A172 (cell line): ENCODE measurements around the gene RNASEL. TPM values are rescaled to one million over a fixed set of nuclear protein-coding genes. Genes with fewer than 3 reads are reported as not detected.
"Not testable (repeated sequence)": the region's sequence is repeated elsewhere in the genome, so short reads cannot be mapped to it uniquely, and the experiment has no call there.

Experiments used
- DNase-seq: peaks from one replicate; pipeline ENCODE4 v3.0.0-alpha.2; 2015; ENCODE audit warnings: low spot score
- total RNA-seq: library from RNA; depleted of rRNA; stranded (reverse); fragments of >200 nt; shearing (Covaris generic); gene quantifications from 2 replicates; pipeline ENCODE4 v1.2.3, GENCODE V29; 2014; rRNA removed

The RNASEL gene
- total RNA-seq, 1 experiment from 2014 or later = 16.7 TPM

DNA sequence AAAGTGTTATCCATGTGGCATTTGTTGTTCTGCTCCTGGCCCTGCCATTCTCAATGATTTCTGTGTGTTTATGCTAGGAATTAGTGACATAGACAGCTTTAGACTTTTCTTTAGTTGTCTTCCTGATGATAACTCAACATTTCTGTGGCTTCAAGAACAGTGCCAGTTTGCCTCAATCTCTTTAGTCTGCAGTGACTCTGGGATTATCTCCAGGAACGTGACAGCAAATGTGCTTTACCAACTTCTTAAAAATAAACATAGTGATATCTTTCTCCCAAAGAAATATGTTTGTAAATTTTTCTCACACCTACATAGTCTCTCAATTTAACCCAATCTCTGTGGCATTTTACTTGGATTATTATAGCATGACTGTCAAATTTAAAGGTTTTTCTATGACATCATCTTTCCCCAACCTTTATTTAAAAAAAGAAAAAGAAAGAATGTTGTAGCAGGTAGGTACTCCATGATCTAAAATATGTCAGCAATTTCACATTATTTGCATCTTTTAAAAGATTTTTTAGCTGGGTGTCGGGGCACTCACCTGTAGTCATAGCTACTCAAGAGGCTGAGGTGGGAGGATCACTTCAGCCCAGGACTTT, 24.6 kb downstream of the RNASEL start:
- no peak for DNase-seq

- no peak for DNase-seq
Measured at GRCh38 chr1:182563095-182563494, 26.0 kb downstream of the RNASEL start.

- DNase-seq = no peak
Measured at GRCh38 chr1:182561456-182561855, 27.6 kb downstream of the RNASEL start.

- DNase-seq = no peak
Measured at GRCh38 chr1:182560392-182560984, 28.6 kb downstream of the RNASEL start.

- DNase-seq = peak; percentile 48
Measured at GRCh38 chr1:182556279-182556678, 32.8 kb downstream of the RNASEL start.

DNA sequence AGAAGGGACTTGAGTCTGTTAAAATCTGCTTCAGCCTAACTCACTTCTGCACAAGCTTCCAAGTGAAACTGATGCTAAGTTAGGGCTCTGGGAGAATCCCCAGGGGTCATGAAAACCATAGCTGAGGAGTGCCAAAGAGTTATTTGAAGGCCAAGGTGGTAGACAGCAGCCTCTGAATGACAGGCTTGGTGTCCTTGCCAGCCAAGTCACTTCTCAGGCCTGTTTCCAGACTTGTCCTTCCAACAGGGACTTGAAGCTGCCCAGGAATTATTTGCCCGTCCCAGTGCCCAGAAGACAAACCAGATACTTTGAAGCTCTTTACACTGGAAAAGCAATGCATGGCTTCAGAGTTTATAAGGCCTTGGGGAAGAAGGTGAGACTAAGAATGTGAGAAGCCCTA, 33.6 kb downstream of the RNASEL start:
- no peak for DNase-seq

DNA sequence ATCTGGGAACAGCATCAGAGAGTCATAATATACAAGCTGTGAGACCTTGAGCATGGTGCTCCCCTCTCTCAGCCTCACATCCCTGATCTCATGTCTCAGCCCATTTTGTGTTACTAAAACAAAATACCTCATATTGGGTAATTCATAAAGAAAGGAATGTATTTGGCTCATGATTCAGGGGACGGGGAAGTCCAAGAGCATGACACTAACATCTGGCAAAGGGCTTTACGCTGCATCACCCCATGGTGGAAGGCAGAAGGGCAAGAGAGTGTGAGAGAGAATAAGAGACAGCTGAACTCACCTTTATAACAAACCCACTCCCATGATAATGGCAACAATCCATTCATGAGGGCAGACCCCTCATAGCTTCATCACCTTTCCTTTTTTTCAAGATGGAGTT, 36.5 kb downstream of the RNASEL start:
- DNase-seq = no peak

DNA sequence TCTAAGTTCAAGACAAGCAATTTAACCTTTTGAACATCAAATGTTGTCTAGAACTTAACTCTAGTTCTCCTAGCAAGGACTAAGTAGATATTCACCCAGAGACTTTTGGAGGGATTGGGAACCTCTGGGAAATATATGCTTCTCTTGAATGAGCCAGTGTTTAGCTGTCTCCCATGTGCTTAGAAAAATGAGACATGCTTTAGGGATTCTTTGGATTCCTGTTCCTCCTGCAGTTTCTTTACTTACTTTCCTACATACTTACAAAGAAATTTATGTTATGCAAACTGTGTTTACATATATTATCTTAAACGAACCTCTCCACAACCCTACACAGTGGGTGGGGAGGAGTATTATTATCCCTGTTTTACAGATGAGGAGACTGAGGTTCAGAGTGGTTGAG, 39.2 kb downstream of the RNASEL start:
- DNase-seq = no peak

- DNase-seq = no peak
Measured at GRCh38 chr1:182549346-182549745, 39.7 kb downstream of the RNASEL start.

GRCh38 chr1:182533896-182534295, 55.2 kb downstream of the RNASEL start:
- DNase-seq = no peak

- DNase-seq = not testable (repeated sequence)
Measured at GRCh38 chr1:182528206-182528605, 60.9 kb downstream of the RNASEL start.

- DNase-seq = no peak
Measured at GRCh38 chr1:182527680-182528079, 61.4 kb downstream of the RNASEL start.

GRCh38 chr1:182525342-182525741, 63.7 kb downstream of the RNASEL start:
- no peak for DNase-seq

Other genes starting within 250 kb of the RNASEL start
- gene GLUL, start 197.5 kb downstream of the RNASEL start, total RNA-seq = 94.3 and 117 TPM in 2 replicates
- not detected in 2 replicates for gene TEDDM1, start 188.6 kb downstream of the RNASEL start, total RNA-seq
- gene RGSL1, start 139.1 kb downstream of the RNASEL start, total RNA-seq = not detected in 2 replicates
- gene RGS16, start 15.1 kb upstream of the RNASEL start, total RNA-seq = 12.8 and 23.4 TPM in 2 replicates
- 0.29 TPM in 1 of 2 replicates, not detected in the other for gene RGS8, start 95.3 kb upstream of the RNASEL start, total RNA-seq
- gene NPL, start 200.5 kb upstream of the RNASEL start, total RNA-seq = 1.9 and 3.8 TPM in 2 replicates